Left ventricle myocardium superior (tissue), 1 donor: Measurements from ENCODE around the gene BROX. TPM values are rescaled to one million over a fixed set of nuclear protein-coding genes. Genes with fewer than 3 reads are reported as not detected.
"Not testable (repeated sequence)": the region's sequence is repeated elsewhere in the genome, so short reads cannot be mapped to it uniquely, and the experiment has no call there.

Experiments used
- ATAC-seq: fragments of 200-7000 bp; cut with Tn5 transposase; one replicate; pipeline ENCODE4 v1.9.1; 2020; ENCODE audit warnings: mild to moderate bottlenecking, moderate library complexity
- DNase-seq: peaks from one replicate; pipeline ENCODE4 v3.0.0-alpha.2; 2020
- intact Hi-C: fragments of 100-400 bp; cut with micrococcal nuclease; formaldehyde crosslinking; loops from one replicate; pipeline ENCODE4 v1.11.0; 2022
- long read RNA-seq: library from polyadenylated mRNA; unstranded; transcript quantifications from one replicate; pipeline ENCODE4 v2.0.0, GENCODE V29; 2021
- total RNA-seq: library from RNA; stranded (reverse); fragmentation: NEBNext Ultra II Directional; extraction: Animal tissue kit (Norgen Biotek cat#: 25700); gene quantifications from one replicate; pipeline ENCODE4 v1.2.1, GENCODE V29; 2021
- donor health status: DM: no; HTN: yes; CAD: no; lungs with severe emphysema.

The BROX gene, protein sequence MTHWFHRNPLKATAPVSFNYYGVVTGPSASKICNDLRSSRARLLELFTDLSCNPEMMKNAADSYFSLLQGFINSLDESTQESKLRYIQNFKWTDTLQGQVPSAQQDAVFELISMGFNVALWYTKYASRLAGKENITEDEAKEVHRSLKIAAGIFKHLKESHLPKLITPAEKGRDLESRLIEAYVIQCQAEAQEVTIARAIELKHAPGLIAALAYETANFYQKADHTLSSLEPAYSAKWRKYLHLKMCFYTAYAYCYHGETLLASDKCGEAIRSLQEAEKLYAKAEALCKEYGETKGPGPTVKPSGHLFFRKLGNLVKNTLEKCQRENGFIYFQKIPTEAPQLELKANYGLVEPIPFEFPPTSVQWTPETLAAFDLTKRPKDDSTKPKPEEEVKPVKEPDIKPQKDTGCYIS
- total RNA-seq = 25.4 TPM
- long read RNA-seq, full-length matches to known transcripts = 5 of 20 reads
- long read RNA-seq, partial matches to known transcripts = 6 of 20 reads
- long read RNA-seq, other reads (novel, unspliced or antisense) = 9 of 20 reads

DNA sequence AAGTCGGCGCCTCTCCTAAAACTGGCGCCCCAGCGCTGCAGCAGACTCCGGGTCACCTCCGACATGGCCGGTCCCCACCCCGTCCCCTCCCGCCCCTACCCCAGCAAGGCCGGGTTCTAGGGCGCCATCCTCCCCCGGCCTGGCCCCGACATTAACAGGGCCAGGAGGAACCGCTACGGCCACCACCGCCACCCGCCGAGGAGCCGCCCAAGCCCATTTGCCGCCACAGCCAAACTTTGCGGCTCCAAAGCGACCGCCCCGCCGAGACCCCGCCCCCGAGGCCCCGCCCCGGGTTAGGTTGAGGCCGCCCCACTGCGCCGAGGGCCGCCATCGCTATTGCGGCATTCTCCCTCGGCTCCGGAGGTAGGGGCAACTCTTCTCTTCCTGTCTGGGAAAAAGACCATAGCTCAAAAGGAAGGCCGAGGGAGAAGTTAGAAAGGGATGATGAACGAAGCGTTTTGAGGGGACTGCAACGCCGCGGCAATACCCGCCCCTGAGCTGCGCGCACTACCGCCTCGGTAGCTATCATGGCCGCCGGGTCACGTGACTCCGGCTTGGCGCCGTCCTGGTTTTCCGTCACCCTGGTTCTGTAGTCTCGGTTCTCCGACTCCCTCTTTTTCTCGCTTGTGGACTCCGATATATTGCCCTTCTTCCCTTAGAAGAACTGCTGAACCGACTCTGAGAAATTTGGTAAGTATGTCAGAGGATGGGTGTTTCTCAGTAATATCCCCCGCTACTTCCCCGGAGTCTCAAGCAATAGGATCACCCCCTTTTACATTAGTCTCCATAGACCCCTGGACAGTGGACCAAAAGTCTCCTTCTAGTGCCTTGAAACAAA lies at the start of gene BROX, which contains the start of gene AIDA:
TSS of gene BROX (plus strand) at position 312 of the 838 bp plus-strand sequence. CDS start 3,136 bp downstream, outside the sequence.
TSS of gene AIDA (minus strand) at position 239 of the 838 bp plus-strand sequence. CDS start at position 65, 174 bp downstream.
- ATAC-seq (peak; percentile 96), DNase-seq (peak; percentile 98)
- intact Hi-C loops = no loop called here

DNA sequence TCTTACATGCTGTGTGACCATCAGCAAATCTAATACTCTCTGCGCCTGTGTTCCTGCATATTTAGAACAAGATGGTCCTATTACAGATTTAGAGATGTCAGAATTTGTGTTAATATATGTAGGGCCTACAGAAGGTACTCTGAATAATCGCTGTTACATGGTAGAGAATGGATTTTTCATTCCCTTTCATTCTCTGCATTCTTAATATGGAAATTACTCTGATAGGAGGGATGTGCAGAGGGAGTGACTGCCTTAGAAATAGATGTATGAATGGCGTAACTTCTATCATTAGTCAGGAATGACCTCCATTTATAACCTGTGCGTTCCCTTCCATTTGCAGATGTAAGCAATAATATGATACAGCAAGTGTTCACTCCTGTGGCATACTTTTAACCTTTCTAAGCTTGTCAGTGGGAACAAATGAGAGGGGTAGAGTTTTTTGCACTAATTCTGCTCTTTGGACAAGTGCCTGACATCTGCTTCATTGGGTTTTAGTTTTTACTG lies 48.9 kb upstream of the BROX start:
- DNase-seq (no peak), ATAC-seq (no peak)
- intact Hi-C loops = no loop called here

DNA sequence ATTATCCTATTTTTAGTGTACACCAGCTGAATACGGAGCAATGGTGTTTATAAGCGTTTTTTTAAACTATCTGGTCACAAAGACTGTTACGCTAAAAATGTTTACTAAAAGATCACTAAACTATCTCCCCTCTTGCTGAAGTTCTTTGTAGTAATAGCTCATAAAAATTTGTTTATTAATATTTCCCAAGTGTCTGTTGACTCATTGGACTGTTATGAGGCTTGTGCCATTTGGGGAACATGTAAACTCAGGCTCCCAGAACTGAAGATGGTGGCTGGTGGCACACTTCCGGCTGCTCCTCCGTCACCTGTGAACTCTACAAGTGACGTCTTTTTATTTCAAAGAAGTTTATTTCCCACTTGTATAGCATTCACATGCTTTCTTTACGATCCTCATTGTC lies 46.4 kb upstream of the BROX start:
- intact Hi-C loops = no loop called here
- no peak for DNase-seq
- no peak for ATAC-seq

- intact Hi-C loops, DNase-seq: not testable (repeated sequence)
- peak; percentile 45 for ATAC-seq
Measured at GRCh38 chr1:222668184-222668583, 44.2 kb upstream of the BROX start.

- DNase-seq, intact Hi-C loops: not testable (repeated sequence)
- ATAC-seq = peak; percentile 53
Measured at GRCh38 chr1:222669107-222669506, 43.3 kb upstream of the BROX start.

DNA sequence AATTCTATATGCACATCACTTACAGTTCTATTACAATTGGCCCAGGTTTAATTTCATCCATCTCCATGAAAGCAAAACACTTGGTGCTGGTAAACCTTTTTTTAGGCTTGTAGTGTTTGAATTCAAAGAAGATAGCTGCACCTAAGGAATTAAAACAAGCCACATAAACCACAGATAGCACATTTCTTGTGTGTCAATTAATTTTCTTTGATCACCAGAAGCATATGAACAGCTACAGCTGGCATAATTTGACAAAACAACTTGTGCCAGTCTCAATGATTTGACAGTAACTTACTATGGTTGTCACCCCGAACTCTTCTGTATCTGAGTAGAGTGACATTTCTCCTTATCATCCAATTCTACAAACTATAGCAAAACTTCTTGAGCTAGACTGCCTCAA lies 42.3 kb upstream of the BROX start:
- ATAC-seq (no peak), DNase-seq (no peak)
- intact Hi-C loops = no loop called here

GRCh38 chr1:222680080-222680479 lies 32.3 kb upstream of the BROX start:
- intact Hi-C loops = no loop called here
- DNase-seq = no peak

GRCh38 chr1:222691016-222691415 lies 21.3 kb upstream of the BROX start:
- intact Hi-C loops = no loop called here
- DNase-seq = no peak
- no peak for ATAC-seq

More at GRCh38 chr1:222680080-222680479, 32.3 kb upstream of the BROX start:
- no peak for ATAC-seq

DNA sequence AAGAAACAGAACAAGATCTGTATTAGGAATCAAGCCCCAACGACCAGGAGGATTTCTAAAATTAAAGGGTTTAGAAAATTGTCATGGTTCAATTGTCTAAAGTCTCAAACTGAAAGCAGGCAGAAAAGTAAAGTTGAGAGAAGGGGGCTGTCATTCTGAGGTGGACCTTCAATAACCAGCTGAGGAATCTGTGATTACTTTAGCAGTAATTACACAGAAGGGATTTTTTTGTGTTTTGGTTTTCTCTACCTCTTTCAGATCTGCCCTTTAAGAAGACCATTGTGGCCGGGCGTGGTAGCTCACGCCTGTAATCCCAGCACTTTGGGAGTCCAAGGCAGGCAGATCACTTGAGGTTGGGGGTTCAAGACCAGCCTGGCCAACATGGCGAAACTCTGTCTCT lies 17.4 kb upstream of the BROX start:
- ATAC-seq = no peak
- DNase-seq = no peak
- intact Hi-C loops = no loop called here

- intact Hi-C loops = no loop called here
- no peak for DNase-seq
- no peak for ATAC-seq
Measured at GRCh38 chr1:222696741-222697140, 15.6 kb upstream of the BROX start.

DNA sequence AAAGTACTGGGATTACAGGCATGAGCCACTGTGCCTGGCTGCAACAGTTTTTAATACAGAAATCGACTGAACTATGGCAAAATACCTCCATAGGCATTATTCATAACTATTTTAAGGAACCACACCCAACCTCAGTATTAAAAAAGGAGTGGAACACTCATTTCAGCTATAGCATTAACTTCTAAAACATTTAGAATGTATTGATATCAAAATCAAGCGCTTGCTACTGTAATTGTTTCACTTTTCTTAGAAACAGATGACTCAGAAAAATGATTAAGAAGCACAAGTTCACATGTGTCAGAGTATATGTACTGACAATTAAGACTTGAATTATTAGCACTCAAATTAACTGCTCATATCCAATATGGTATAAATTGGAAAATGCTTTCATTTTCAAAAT lies 15.2 kb upstream of the BROX start:
- intact Hi-C loops = no loop called here
- DNase-seq = no peak
- no peak for ATAC-seq

DNA sequence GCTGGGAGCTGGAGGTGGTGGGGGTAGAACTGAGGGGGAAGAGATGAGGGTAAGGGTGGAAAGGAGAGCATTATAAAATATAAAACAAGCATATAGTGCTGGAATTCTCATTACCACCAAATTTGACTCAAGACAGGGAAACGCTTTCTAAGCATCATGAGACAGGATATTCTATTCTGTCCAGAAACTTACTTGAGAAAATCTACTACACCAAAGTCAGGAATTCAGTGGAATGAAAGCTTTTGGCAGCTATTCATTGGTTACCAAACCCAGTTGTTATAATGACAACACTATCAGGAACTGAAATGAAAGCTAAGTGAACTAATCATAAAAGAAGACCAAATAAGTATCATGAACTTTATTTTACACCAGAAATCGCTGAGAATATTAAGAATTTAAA lies 14.5 kb upstream of the BROX start:
- intact Hi-C loops = no loop called here

GRCh38 chr1:222702210-222702609 lies 10.2 kb upstream of the BROX start:
- no peak for ATAC-seq
- DNase-seq = no peak
- intact Hi-C loops = no loop called here

More for the DNA sequence above, 14.5 kb upstream of the BROX start:
- ATAC-seq = no peak
- DNase-seq = no peak

GRCh38 chr1:222704260-222704659 lies 8.1 kb upstream of the BROX start:
- no peak for DNase-seq
- intact Hi-C loops = no loop called here
- no peak for ATAC-seq

- no peak for ATAC-seq
- intact Hi-C loops = no loop called here
- no peak for DNase-seq
Measured at GRCh38 chr1:222706815-222707214, 5.5 kb upstream of the BROX start.

DNA sequence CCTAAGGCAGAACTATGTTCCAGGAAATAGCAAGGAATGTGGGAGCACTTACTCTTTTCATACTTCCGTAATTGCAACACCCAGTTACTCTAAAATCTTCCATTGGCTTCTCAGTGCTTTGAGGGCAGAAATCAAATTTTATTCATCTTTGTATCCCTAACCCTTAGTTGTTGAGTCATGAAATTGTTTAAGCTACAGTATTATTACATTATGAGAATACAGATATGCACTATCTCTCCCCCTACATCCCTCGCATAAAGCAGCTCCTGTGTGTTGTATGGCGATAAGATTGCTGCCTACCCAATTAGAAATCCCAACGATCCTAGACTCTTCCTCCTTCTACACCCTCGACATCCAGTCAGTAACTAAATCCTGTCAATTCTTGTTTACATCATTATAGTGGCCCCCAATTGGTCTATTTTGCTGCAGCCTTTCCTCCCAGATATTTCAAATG lies 2.6 kb upstream of the BROX start:
- no peak for ATAC-seq
- intact Hi-C loops = no loop called here
- no peak for DNase-seq

DNA sequence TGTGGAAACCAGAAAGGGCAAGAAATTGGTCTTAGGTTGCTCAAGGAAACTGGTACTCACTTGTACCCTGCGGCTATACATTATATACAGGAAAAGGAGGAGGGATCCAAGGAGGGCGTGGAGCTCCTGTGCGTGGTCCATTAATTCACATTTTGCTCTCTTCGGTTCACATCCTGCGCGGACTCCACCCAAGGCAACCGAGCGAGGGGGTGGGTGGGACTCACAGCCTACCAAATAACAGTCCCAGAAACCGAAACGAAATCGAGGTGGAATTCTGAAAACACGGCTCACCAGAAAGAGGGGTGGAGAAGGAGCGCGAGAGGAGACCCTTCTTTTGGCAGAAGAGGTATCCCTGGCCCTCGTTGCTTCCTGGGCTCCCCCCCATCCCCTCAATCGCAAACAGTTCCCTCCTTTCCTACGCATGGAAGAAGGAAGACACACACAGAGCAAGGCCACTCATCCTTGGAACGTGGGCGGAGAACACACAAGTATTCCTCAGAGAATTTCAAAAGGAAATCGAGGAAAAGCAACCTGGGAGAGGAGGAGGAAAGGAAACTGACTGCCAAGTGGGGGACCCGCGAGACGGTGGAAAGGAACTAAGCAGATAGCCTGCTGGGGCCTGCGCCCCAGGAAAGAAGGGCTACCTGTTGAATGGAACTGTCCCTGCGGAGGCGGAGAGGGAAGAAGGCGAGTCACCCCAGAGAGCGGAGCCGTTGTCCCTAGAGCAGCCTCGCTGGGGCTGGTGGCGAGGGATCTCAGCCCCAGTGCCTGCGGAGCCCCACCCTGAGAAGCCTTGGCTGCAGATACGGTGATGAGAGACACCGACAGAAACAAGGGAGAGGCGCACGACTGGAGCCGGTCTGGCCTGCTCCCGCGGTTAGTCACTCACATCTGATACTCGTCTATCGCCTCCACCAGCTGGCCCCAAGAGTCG lies 778 bp upstream of the BROX start:
- intact Hi-C loops = no loop called here
- DNase-seq (peak; percentile 65), ATAC-seq (peak; percentile 41)

- DNase-seq (peak; percentile 95), ATAC-seq (peak; percentile 88)
- intact Hi-C loops = no loop called here
Measured at GRCh38 chr1:222713091-222713961, 962 bp downstream of the BROX start.
